ENCODE results near the gene CIART.

The CIART gene

DNA sequence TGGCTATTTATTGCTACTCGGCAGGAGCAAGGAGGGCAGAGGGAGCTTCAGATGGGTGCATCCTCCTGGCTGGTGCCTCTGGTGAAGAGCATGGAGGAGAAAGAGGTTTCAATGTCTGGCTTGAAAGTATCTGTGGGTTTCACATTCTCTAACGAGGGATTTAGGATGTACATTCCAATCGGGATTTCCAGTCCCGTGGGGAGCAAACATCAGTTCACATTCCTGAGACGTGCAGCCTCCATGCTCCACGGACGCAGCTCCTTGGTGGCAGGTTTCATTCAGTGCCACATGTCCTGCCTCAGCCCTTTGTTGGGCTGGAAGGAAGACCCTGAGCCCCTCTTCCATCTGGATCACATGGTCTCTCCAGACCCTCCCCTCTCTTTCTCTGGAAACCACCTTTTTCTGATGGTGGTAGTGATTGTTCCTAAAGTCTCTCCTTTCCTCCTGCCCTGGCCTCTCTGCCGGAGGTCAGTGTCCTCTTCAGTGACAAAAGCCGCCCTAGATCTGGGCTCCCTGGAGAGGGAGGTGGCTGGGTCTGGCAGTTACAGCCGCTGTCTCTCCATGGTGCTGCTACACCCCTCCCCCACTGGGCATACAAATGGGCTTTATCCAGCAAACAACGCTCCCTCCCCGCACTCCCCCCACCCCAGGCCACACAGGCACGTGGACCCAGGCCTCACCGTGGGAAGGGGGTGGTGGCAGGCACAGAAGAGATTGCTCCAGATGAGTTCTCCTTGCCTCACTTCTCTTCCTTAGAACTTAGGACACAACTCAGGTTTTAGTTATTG lies 25.6 kb upstream of the CIART start:
- Mint-ChIP-seq H3K9me3 (no peaks in the 10 kb centered on the region), H3K4me3 (peak overlapping the region; percentile 7), H3K27ac (no peak overlapping the region), H3K27me3 (peaks cover 13% of the 10 kb centered on the region), H3K4me1 (peaks cover 16% of the 10 kb centered on the region), H3K36me3 (no peaks in the 10 kb centered on the region)

- no peaks in the 10 kb centered on the region for H3K36me3 Mint-ChIP-seq
- peaks cover 13% of the 10 kb centered on the region for H3K27me3 Mint-ChIP-seq
- no peaks in the 10 kb centered on the region for H3K9me3 Mint-ChIP-seq
- H3K27ac Mint-ChIP-seq = no peak within 1 kb of the TSS
- peaks cover 16% of the 10 kb centered on the region for H3K4me1 Mint-ChIP-seq
- peak within 1 kb of the TSS; percentile 7 for H3K4me3 Mint-ChIP-seq
Observed at GRCh38 chr1:150257624-150258585, 24.4 kb upstream of the CIART start, which contains the start of gene CA14. TSS of gene CA14 (plus strand) at chr1:150257774. CDS start at chr1:150258129, 355 bp downstream.

DNA sequence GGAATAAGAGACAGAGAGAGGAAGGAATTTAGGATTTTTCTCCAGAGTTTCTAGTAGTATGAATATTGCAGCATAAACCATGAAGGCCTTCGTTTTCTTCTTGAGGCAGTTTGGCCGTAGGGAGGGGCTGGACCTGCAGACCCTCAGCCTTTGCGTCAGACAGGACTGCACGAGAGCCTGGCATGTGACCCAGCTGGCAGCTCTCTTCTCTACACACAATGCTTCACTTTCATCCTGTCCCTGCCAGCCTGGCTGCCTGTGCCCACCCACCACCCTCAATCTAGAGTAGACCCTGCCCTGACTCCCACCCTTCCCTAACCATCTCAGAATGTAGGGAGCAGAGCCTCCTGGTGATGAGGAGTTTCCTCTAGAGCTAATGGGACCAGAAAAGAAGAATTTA lies 23.1 kb upstream of the CIART start:
- no peaks in the 10 kb centered on the region for H3K36me3 Mint-ChIP-seq
- peaks cover 16% of the 10 kb centered on the region for H3K4me1 Mint-ChIP-seq
- no peak overlapping the region for H3K4me3 Mint-ChIP-seq
- H3K27ac Mint-ChIP-seq = no peak overlapping the region
- no peaks in the 10 kb centered on the region for H3K9me3 Mint-ChIP-seq
- peaks cover 10% of the 10 kb centered on the region for H3K27me3 Mint-ChIP-seq

- no peak overlapping the region for H3K4me3 Mint-ChIP-seq
- H3K36me3 Mint-ChIP-seq = no peaks in the 10 kb centered on the region
- no peak overlapping the region for H3K27ac Mint-ChIP-seq
- H3K27me3 Mint-ChIP-seq = peaks cover 10% of the 10 kb centered on the region
- H3K9me3 Mint-ChIP-seq = no peaks in the 10 kb centered on the region
- H3K4me1 Mint-ChIP-seq = peaks cover 16% of the 10 kb centered on the region
Observed at GRCh38 chr1:150259758-150260669, 22.3 kb upstream of the CIART start.

DNA sequence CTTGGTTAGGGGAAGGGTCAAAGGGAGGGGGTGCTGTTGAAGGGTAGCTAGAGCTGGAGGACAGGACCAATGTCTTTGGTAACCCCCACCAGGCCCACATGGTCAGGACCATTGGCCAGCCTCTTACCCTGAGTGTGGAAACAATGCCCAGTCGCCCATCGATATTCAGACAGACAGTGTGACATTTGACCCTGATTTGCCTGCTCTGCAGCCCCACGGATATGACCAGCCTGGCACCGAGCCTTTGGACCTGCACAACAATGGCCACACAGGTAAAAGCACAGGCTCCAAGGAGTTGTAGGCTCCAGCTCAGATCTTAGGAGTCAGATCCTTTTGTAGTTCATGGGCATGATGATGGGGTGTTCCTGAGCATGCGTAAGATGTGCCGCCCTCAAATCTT lies 21.0 kb upstream of the CIART start:
- no peak overlapping the region for H3K27ac Mint-ChIP-seq
- H3K27me3 Mint-ChIP-seq = peaks cover 7% of the 10 kb centered on the region
- peaks cover 4% of the 10 kb centered on the region for H3K4me1 Mint-ChIP-seq
- H3K9me3 Mint-ChIP-seq = no peaks in the 10 kb centered on the region
- H3K4me3 Mint-ChIP-seq = no peak overlapping the region
- H3K36me3 Mint-ChIP-seq = no peaks in the 10 kb centered on the region

DNA sequence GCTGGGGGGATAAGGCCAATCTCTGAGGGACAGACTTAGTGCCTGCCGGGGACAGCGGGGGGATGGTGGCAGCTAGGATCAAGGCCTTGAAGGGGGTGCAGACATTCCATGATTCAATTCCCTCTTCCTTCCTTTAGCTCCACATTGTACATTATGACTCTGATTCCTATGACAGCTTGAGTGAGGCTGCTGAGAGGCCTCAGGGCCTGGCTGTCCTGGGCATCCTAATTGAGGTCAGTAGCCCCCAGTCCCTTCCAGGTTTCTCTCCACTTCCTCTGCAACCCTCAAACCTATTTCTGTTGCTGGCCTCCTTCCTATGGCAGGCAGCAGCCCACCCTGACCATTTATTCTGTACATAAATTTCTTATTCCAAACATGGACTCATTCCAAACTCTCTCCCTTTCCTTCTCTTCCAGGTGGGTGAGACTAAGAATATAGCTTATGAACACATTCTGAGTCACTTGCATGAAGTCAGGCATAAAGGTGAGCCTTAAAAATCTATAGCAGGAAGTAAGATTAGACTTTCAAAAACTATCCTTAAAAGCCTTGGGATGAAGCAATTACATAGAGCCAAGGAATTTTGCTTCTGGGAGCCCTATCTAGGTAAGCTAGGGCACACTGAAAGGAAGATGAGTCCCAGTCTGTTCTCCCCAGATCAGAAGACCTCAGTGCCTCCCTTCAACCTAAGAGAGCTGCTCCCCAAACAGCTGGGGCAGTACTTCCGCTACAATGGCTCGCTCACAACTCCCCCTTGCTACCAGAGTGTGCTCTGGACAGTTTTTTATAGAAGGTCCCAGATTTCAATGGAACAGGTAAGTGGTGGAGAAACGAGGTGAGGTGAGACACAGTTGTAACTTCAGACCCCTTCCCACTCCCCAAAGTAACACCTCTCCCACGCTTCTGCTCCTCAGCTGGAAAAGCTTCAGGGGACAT lies 19.7 kb upstream of the CIART start:
- Mint-ChIP-seq H3K4me3 (no peak overlapping the region), H3K9me3 (no peaks in the 10 kb centered on the region), H3K27ac (no peak overlapping the region), H3K27me3 (peaks cover 1% of the 10 kb centered on the region), H3K36me3 (peaks cover 2% of the 10 kb centered on the region), H3K4me1 (peaks cover 10% of the 10 kb centered on the region)

- no peaks in the 10 kb centered on the region for H3K27me3 Mint-ChIP-seq
- H3K4me3 Mint-ChIP-seq = no peak overlapping the region
- no peaks in the 10 kb centered on the region for H3K9me3 Mint-ChIP-seq
- no peak overlapping the region for H3K27ac Mint-ChIP-seq
- H3K4me1 Mint-ChIP-seq = peaks cover 15% of the 10 kb centered on the region
- peaks cover 2% of the 10 kb centered on the region for H3K36me3 Mint-ChIP-seq
Observed at GRCh38 chr1:150263549-150263948, 18.8 kb upstream of the CIART start.

DNA sequence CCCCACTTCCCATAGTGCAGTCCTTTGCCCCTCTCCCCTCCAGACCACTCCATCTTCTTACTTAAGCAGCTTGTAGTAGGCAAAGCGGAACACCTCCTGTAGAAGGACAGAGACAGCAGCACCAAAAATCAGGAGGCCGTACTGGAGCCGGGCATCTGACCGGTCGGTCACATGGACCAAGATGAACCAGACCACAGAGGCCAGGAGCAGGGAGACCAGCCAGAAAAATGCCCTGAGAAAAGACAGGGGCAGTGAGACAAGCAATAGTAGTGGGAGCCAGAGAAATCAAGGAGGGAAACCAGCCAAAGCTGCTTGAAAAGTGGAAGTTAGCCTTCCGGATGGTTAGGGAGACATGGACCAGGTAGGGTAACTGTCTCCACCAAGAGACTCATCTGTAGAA lies 14.5 kb upstream of the CIART start:
- Mint-ChIP-seq H3K27me3 (no peaks in the 10 kb centered on the region), H3K36me3 (peaks cover 4% of the 10 kb centered on the region), H3K4me1 (peaks cover 26% of the 10 kb centered on the region), H3K9me3 (no peaks in the 10 kb centered on the region), H3K27ac (peak overlapping the region; percentile 91), H3K4me3 (peak overlapping the region; percentile 92)

GRCh38 chr1:150268340-150268704 lies 14.0 kb upstream of the CIART start:
- Mint-ChIP-seq H3K36me3 (peaks cover 4% of the 10 kb centered on the region), H3K4me1 (peaks cover 26% of the 10 kb centered on the region), H3K9me3 (no peaks in the 10 kb centered on the region), H3K27me3 (no peaks in the 10 kb centered on the region), H3K4me3 (peak overlapping the region; percentile 92), H3K27ac (peak overlapping the region; percentile 91)

DNA sequence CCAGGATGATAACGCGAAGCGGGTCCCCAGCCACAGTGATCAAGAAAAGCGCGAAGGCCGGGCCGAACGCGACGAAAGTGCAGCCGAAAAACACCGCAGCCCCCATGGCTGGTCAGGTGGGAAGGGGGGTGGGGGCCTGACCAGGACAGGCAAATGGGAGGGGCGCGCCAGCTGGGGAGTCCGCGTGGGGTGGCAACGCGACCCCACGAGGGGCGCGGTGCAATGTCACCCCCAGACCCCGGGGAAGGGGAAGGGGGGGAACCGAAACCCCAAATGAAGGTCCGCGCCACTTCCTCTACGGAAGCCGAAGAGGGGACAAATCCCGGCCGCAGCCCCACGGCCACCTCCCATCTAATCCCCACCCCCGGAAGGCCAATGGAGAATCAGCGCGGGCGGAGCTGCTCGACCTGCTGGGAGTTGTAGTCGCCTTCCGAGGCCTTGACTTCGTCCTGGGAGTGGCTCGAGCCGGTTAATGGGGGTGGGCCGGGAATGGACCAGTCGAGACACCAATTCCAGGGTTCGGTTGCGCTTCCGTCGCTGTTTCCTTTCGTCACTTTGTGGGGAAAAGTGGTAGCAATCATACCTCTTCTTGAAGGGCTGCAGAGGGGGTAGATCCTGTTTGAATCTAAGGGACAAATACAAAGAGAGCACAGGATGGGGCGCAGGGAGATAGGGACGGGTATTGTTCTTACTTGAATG lies 13.5 kb upstream of the CIART start, which contains the start of gene APH1A:
TSS of gene APH1A (minus strand) at position 312 of the 699 bp plus-strand sequence. CDS start at position 106, 206 bp downstream.
- Mint-ChIP-seq H3K9me3 (no peaks in the 10 kb centered on the region), H3K27me3 (no peaks in the 10 kb centered on the region), H3K4me3 (peak within 1 kb of the TSS; percentile 92), H3K4me1 (peaks cover 26% of the 10 kb centered on the region), H3K36me3 (peaks cover 6% of the 10 kb centered on the region), H3K27ac (peak within 1 kb of the TSS; percentile 91)

DNA sequence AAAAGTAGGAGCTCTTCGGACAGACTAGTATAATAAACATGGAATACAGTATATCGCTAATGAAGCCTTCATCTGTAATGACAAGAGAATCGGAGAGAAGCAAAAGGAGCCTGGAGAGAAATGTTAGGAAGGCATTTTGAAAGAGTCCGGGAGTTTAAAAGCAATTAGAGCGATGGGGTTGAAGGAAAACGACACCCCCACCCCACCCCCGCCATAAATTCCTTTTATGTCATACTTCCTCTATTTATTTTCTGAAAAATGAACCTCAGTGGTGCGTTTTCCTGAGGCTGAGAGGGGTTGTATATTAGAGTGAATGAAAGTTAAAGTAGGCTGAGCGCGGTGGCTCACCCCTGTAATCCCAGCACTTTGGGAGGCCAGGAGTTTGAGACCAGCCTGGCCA lies 12.9 kb upstream of the CIART start:
- Mint-ChIP-seq H3K36me3 (peaks cover 6% of the 10 kb centered on the region), H3K27ac (peak overlapping the region; percentile 91), H3K27me3 (no peaks in the 10 kb centered on the region), H3K9me3 (no peaks in the 10 kb centered on the region), H3K4me1 (peaks cover 26% of the 10 kb centered on the region), H3K4me3 (peak overlapping the region; percentile 92)

- Mint-ChIP-seq H3K36me3 (peaks cover 8% of the 10 kb centered on the region), H3K9me3 (no peaks in the 10 kb centered on the region), H3K4me3 (no peak overlapping the region), H3K4me1 (peaks cover 26% of the 10 kb centered on the region), H3K27ac (no peak overlapping the region), H3K27me3 (no peaks in the 10 kb centered on the region)
Observed at GRCh38 chr1:150271291-150271959, 10.9 kb upstream of the CIART start.

DNA sequence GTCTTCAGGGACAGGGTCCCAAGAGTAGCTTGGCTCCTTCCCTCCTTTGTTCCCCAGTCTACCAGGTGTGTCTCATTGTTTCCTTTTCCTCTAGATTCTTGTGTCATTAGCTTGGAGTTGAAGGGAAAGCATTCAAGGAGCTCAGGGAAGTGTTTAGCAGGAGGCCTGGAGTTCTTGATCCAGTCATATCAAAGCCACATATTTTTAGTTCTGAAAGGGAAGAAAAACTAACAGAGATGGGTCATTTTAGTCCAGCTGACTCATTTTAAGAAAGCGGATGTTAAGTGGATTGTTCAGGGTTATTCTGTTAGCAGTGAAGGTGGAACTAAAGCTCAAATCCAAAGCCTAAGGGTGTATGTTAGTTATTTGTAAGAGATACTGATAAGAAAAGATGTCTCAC lies 9.0 kb upstream of the CIART start:
- Mint-ChIP-seq H3K27ac (no peak overlapping the region), H3K4me1 (peaks cover 11% of the 10 kb centered on the region), H3K27me3 (no peaks in the 10 kb centered on the region), H3K9me3 (no peaks in the 10 kb centered on the region), H3K36me3 (peaks cover 7% of the 10 kb centered on the region), H3K4me3 (no peak overlapping the region)
